ENCODE data around the gene TCEANC2. TPM values are rescaled to one million over a fixed set of nuclear protein-coding genes. Genes with fewer than 3 reads are reported as not detected.

Gene TCEANC2
- total and polyA plus RNA-seq, 2 experiments from 2014 or later: 6.0 to 6.3 TPM

GRCh38 chr1:54017979-54018378 is 35.4 kb upstream of the TCEANC2 start, which contains the start of gene LDLRAD1:
LDLRAD1 (minus strand) TSS chr1:54018186; CDS start chr1:54018112, 74 bp downstream.
- Mint-ChIP-seq H3K9me3 (no peaks in the 10 kb centered on the region), H3K4me1 (peaks cover 8% of the 10 kb centered on the region), H3K27ac (no peak within 1 kb of the TSS), H3K36me3 (ENCODE audit: low read depth) (no peaks in the 10 kb centered on the region), H3K27me3 (ENCODE audit: insufficient read depth, low read depth, poor library complexity) (peaks cover 10% of the 10 kb centered on the region), H3K4me3 (no peak within 1 kb of the TSS)
- Histone ChIP-seq H3K4me1 (ENCODE audit: insufficient read depth) (no peaks in the 10 kb centered on the region), H2AFZ (no peak within 1 kb of the TSS), H3K4me3 (no peak within 1 kb of the TSS), H3K9me2 (ENCODE audit: insufficient read depth) (no peaks in the 10 kb centered on the region), H3K79me2 (replicated peaks; ENCODE audit: insufficient read depth) (no peaks in the 10 kb centered on the region), H4K20me1 (replicated peaks; ENCODE audit: insufficient read depth) (no peaks in the 10 kb centered on the region), H3K36me3 (ENCODE audit: insufficient read depth) (no peaks in the 10 kb centered on the region), H3K4me2 (no peak within 1 kb of the TSS), H3K27ac (ENCODE audit: low read depth) (no peak within 1 kb of the TSS), H3K27me3 (ENCODE audit: insufficient read depth) (no peaks in the 10 kb centered on the region), H3F3A (replicated peaks; ENCODE audit: low read depth) (no peaks in the 10 kb centered on the region)
- ATAC-seq (peak; percentile 31), DNase-seq (ENCODE audit: low spot score) (no peak)
- TF ChIP-seq ZNF331 (CRISPR knock-in tag; IDR thresholded peaks at IDR 0.05; ENCODE audit: low read depth): no peak
- TF ChIP-seq CTCF (conservative IDR thresholded peaks at IDR 0.05; ENCODE audit: low read depth in 2 of 2): no peak
- TF ChIP-seq ZNF462 (CRISPR knock-in tag; IDR thresholded peaks at IDR 0.05): no peak
- TF ChIP-seq ETS1 (IDR thresholded peaks at IDR 0.05): no peak
- no peak for TF ChIP-seq CREB1 (CRISPR knock-in tag; IDR thresholded peaks at IDR 0.05; ENCODE audit: low read depth)
- TF ChIP-seq EZH2 (IDR thresholded peaks at IDR 0.05; ENCODE audit: low read depth, unreplicated experiment): no peak
- TF ChIP-seq NANOG (IDR thresholded peaks at IDR 0.05; ENCODE audit: borderline replicate concordance): no peak
- no peak for TF ChIP-seq ZNF114 (CRISPR knock-in tag; IDR thresholded peaks at IDR 0.05)
- no peak for TF ChIP-seq JUNB (IDR thresholded peaks at IDR 0.05; ENCODE audit: unreplicated experiment)
- TF ChIP-seq STAT1 (IDR thresholded peaks at IDR 0.05; ENCODE audit: unreplicated experiment): no peak
- TF ChIP-seq EZH2phosphoT487 (IDR thresholded peaks at IDR 0.05; ENCODE audit: unreplicated experiment): no peak
- TF ChIP-seq POLR2AphosphoS5 (IDR thresholded peaks at IDR 0.05; ENCODE audit: low read depth): no peak
- no peak for TF ChIP-seq REST (IDR thresholded peaks at IDR 0.05; ENCODE audit: unreplicated experiment)
